GM12891 (cell line): ENCODE data around the gene SMARCA5.

Source experiments
- POLR2A ChIP-seq: IDR thresholded peaks from 2 replicates; pipeline ENCODE4 v1.6.1; 2011; ENCODE audit warnings: low read depth, low read length, control low read depth
- POLR2AphosphoS5 ChIP-seq: IDR thresholded peaks from 2 replicates; pipeline ENCODE4 v1.6.1; 2011; ENCODE audit warnings: low read depth, low read length, control low read depth
- TAF1 ChIP-seq: IDR thresholded peaks from 2 replicates; pipeline ENCODE4 v1.6.1; 2011; ENCODE audit warnings: low read depth, low read length, control low read depth

GRCh38 chr4:143513314-143514168 lies at the start of gene SMARCA5:
- peak; percentile 79 for TF ChIP-seq POLR2A
- TF ChIP-seq TAF1, result peak; percentile 62
- TF ChIP-seq POLR2AphosphoS5, result peak; percentile 40; the same call in 1 of the 2 replicates
